Panc1 (cell line): Measurements from ENCODE around the gene TAOK1.

Experiments
- CTCF ChIP-seq: fragments of 450-650 bp; IDR thresholded peaks from 2 replicates; pipeline ENCODE4 v1.5.1; 2017; ENCODE audit warnings: mild to moderate bottlenecking
- POLR2AphosphoS5 ChIP-seq: IDR thresholded peaks from 2 replicates; pipeline ENCODE4 v1.6.1; 2012; ENCODE audit warnings: mild to moderate bottlenecking, low read depth, low read length, moderate library complexity

DNA sequence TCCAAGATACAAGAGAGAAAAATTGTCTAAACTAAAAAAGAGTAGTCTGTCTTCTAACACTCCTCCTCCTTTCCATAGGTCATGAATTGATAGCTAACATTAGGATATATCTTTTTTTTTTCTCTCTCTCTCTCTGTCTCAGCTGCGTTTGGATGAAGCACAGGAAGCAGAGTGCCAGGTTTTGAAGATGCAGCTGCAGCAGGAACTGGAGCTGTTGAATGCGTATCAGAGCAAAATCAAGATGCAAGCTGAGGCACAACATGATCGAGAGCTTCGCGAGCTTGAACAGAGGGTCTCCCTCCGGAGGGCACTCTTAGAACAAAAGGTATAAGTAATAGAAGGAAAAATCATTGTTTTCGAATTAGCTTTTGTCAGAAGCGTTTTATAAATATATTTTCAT, 143.8 kb downstream of the TAOK1 start:
- TF ChIP-seq POLR2AphosphoS5 = no peak
- no peak for TF ChIP-seq CTCF
